H1 (cell line): ENCODE data around the gene TBCD. TPM values are rescaled to one million over a fixed set of nuclear protein-coding genes. Genes with fewer than 3 reads are reported as not detected.

Source experiments
- EGR1 ChIP-seq: IDR thresholded peaks from 2 replicates; pipeline ENCODE4 v1.6.1; 2011; ENCODE audit warnings: low read depth, low read length, borderline replicate concordance
- KDM1A ChIP-seq: fragments of 200-600, 300-600 bp; sonication (generic); IDR thresholded peaks from 2 replicates; pipeline ENCODE4 v1.7.1; 2016; ENCODE audit warnings: mild to moderate bottlenecking, low read length, borderline replicate concordance
- NANOG ChIP-seq: IDR thresholded peaks from 2 replicates; pipeline ENCODE4 v1.6.1; 2011; ENCODE audit warnings: low read length, low read depth, mild to moderate bottlenecking, inconsistent platforms; ENCODE audit not compliant: insufficient read depth, poor library complexity, severe bottlenecking
- PHF8 ChIP-seq: fragments of 200-600 bp; sonication (generic); conservative IDR thresholded peaks from 2 replicates; pipeline ENCODE4 v1.7.1; 2012; ENCODE audit warnings: low read depth, mild to moderate bottlenecking, inconsistent platforms, low read length, moderate library complexity
- SP2 ChIP-seq: IDR thresholded peaks from 2 replicates; pipeline ENCODE4 v1.6.1; 2012; ENCODE audit warnings: mild to moderate bottlenecking, low read length, inconsistent platforms
- polyA plus RNA-seq, 7 experiments: library from polyadenylated mRNA; depleted of rRNA in 3 of 7; stranded (reverse) in 5 of 7; unstranded in 2 of 7; fragments of >200 nt in 5 of 7; fragments of 200-250 nt in 2 of 7; gene quantifications; 1 replicate in 5 of 7; 2 replicates in 1 of 7; 4 replicates in 1 of 7; pipeline versions ENCODE4 v1.2.1 to v1.2.3, GENCODE V29; 2011 to 2013; ENCODE audit warnings: missing spikeins in 2 of 7, mixed read lengths in 2 of 7
- total RNA-seq: library from RNA; stranded (reverse); fragmentation: NEBNext Ultra II Directional; extraction: Animal tissue kit (Norgen Biotek cat#: 25700); gene quantifications from 2 replicates; pipeline ENCODE4 v1.2.1, GENCODE V29; 2021
- TF ChIP-seq, protein P1 (sequence below): fragments of 300-600 bp; sonication (generic); IDR thresholded peaks from 2 replicates; pipeline ENCODE4 v1.7.1; 2012; ENCODE audit warnings: low read length, moderate library complexity, mild to moderate bottlenecking, inconsistent platforms; ENCODE audit not compliant: insufficient replicate concordance
- TF ChIP-seq, protein P2 (sequence below): IDR thresholded peaks from 2 replicates; pipeline ENCODE4 v1.6.1; 2011; ENCODE audit warnings: low read length, improper control_type of control experiment

TBCD gene
- total and polyA plus RNA-seq, 2 of the 8 experiments (the other 6 are each of a cell fraction or from before 2014, with no cell fraction given) = 118 to 162 TPM

DNA sequence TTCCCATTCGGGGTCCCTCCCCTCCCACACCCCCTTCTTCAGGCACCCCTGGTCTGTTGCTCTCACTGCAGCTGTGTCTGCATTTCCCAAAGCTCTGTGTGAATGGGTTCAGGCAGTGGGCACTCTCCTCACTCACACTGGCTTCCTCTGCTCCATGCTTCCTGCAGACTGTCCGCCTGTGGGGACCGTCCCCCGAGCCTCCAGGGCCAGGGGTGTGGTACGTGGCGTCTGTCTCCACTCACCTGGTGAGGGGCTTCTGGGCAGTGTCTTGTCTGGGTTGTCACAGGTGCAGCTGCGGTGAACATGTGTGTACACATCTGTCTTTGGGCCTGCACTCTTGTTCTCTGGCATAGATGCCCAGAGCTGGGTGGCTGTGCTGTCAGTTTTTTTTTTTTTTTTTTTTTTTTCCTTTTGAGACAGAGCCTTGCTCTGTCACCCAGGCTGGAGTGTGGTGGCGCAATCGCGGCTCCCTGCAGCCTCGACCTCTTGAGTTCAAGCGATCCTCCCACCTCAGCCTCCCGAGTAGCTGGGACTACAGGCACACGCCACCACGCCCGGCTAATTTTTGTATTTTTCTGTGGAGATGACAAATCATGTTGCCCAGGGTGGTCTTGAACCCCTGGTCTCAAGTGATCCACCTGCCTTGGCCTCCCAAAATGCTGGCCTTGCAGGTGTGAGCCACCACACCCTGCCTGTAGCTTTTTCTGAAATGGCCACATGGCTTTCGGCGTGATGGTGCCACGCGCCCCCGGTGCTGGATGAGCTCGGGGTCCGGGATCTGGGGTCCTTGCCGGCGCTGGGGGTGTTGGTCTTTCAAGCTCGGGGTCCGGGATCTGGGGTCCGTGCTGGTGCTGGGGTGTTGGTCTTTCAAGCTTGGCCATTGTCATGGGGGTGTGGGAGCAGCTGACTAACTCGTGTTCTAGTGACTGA, 144.5 kb downstream of the TBCD start (continued):
- TF ChIP-seq, protein P1, sequence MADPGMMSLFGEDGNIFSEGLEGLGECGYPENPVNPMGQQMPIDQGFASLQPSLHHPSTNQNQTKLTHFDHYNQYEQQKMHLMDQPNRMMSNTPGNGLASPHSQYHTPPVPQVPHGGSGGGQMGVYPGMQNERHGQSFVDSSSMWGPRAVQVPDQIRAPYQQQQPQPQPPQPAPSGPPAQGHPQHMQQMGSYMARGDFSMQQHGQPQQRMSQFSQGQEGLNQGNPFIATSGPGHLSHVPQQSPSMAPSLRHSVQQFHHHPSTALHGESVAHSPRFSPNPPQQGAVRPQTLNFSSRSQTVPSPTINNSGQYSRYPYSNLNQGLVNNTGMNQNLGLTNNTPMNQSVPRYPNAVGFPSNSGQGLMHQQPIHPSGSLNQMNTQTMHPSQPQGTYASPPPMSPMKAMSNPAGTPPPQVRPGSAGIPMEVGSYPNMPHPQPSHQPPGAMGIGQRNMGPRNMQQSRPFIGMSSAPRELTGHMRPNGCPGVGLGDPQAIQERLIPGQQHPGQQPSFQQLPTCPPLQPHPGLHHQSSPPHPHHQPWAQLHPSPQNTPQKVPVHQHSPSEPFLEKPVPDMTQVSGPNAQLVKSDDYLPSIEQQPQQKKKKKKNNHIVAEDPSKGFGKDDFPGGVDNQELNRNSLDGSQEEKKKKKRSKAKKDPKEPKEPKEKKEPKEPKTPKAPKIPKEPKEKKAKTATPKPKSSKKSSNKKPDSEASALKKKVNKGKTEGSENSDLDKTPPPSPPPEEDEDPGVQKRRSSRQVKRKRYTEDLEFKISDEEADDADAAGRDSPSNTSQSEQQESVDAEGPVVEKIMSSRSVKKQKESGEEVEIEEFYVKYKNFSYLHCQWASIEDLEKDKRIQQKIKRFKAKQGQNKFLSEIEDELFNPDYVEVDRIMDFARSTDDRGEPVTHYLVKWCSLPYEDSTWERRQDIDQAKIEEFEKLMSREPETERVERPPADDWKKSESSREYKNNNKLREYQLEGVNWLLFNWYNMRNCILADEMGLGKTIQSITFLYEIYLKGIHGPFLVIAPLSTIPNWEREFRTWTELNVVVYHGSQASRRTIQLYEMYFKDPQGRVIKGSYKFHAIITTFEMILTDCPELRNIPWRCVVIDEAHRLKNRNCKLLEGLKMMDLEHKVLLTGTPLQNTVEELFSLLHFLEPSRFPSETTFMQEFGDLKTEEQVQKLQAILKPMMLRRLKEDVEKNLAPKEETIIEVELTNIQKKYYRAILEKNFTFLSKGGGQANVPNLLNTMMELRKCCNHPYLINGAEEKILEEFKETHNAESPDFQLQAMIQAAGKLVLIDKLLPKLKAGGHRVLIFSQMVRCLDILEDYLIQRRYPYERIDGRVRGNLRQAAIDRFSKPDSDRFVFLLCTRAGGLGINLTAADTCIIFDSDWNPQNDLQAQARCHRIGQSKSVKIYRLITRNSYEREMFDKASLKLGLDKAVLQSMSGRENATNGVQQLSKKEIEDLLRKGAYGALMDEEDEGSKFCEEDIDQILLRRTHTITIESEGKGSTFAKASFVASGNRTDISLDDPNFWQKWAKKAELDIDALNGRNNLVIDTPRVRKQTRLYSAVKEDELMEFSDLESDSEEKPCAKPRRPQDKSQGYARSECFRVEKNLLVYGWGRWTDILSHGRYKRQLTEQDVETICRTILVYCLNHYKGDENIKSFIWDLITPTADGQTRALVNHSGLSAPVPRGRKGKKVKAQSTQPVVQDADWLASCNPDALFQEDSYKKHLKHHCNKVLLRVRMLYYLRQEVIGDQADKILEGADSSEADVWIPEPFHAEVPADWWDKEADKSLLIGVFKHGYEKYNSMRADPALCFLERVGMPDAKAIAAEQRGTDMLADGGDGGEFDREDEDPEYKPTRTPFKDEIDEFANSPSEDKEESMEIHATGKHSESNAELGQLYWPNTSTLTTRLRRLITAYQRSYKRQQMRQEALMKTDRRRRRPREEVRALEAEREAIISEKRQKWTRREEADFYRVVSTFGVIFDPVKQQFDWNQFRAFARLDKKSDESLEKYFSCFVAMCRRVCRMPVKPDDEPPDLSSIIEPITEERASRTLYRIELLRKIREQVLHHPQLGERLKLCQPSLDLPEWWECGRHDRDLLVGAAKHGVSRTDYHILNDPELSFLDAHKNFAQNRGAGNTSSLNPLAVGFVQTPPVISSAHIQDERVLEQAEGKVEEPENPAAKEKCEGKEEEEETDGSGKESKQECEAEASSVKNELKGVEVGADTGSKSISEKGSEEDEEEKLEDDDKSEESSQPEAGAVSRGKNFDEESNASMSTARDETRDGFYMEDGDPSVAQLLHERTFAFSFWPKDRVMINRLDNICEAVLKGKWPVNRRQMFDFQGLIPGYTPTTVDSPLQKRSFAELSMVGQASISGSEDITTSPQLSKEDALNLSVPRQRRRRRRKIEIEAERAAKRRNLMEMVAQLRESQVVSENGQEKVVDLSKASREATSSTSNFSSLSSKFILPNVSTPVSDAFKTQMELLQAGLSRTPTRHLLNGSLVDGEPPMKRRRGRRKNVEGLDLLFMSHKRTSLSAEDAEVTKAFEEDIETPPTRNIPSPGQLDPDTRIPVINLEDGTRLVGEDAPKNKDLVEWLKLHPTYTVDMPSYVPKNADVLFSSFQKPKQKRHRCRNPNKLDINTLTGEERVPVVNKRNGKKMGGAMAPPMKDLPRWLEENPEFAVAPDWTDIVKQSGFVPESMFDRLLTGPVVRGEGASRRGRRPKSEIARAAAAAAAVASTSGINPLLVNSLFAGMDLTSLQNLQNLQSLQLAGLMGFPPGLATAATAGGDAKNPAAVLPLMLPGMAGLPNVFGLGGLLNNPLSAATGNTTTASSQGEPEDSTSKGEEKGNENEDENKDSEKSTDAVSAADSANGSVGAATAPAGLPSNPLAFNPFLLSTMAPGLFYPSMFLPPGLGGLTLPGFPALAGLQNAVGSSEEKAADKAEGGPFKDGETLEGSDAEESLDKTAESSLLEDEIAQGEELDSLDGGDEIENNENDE = no peak
- TF ChIP-seq NANOG (no peak), PHF8 (no peak), SP2 (no peak), EGR1 (no peak), KDM1A (no peak)
- TF ChIP-seq, protein P2, sequence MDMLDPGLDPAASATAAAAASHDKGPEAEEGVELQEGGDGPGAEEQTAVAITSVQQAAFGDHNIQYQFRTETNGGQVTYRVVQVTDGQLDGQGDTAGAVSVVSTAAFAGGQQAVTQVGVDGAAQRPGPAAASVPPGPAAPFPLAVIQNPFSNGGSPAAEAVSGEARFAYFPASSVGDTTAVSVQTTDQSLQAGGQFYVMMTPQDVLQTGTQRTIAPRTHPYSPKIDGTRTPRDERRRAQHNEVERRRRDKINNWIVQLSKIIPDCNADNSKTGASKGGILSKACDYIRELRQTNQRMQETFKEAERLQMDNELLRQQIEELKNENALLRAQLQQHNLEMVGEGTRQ = no peak
